ENCODE data around the gene ZNF516. TPM values are rescaled to one million over a fixed set of nuclear protein-coding genes. Genes with fewer than 3 reads are reported as not detected.
A peak's percentile ranks its signal among the peaks of the same experiment; 100 is the strongest.

ZNF516 gene
- total RNA-seq, 5 donors from 2014 or later (not counting 1 experiment from before 2014, with no cell fraction given): 22.0 to 31.8 (median 25.7) TPM

DNA sequence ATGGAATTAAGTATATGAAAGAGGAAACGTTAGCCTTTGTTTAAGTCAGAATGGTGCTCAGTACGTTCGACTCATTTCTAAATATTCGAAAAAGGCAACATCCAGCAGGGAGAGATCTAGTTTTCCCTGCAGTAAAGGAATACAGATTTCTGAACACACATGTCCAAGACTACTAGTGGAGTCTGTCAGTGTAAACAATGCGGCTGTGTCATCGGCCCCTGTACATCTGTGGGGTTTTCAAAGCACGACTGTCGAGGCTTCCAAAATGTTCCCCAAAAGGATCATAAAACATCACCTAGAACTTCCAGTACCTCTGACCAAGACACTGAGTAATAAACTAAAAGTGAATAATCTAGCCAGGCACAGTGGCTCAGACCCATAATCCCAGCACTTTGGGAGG, 112.8 kb downstream of the ZNF516 start:
- H3K27me3 Mint-ChIP-seq: peaks cover 0 to 1% of the 10 kb centered on the region in 2 donors
- Histone ChIP-seq H3K4me1 (ENCODE audit: control insufficient read depth in 1 of 2, extremely low read depth in 1 of 2, insufficient read depth in 2 of 2, low read length in 2 of 2) (peaks cover 21 to 27% of the 10 kb centered on the region in 2 experiments), H3K9me3 (no peaks in the 10 kb centered on the region), H3K36me3 (ENCODE audit: control insufficient read depth in 2 of 2, extremely low read depth in 1 of 2, insufficient read depth in 1 of 2, low read length in 1 of 2) (peaks cover 0 to 6% of the 10 kb centered on the region in 2 donors), H3K27ac (ENCODE audit: low read length) (no peak overlapping the region), H3K4me3 (ENCODE audit: control insufficient read depth in 1 of 2, extremely low read depth in 1 of 2, low read length in 1 of 2) (no peak overlapping the region), H3K27me3 (replicated peaks in 1 of 2; ENCODE audit: control insufficient read depth in 2 of 2, extremely low read depth in 1 of 2, insufficient read depth in 2 of 2, low read length in 1 of 2) (peaks cover 0 to 24% of the 10 kb centered on the region in 2 experiments)
- no peak for DNase-seq
- no peaks in the 10 kb centered on the region for H3K9me3 Mint-ChIP-seq
- H3K4me3 Mint-ChIP-seq: no peak overlapping the region
- no peak for ATAC-seq (replicated peaks in 1 of 4)
- POLR2A ChIA-PET: no interaction called here
- H3K36me3 Mint-ChIP-seq: peaks cover 4% of the 10 kb centered on the region
- H3K27ac Mint-ChIP-seq: no peak overlapping the region
- CTCF ChIA-PET: no interaction called here
- H3K4me1 Mint-ChIP-seq: peaks cover 15 to 27% (median 26%) of the 10 kb centered on the region in 3 donors
- WGBS (ENCODE audit: insufficient coverage): 93% methylated on average over 6 of the region's 8 CpGs

DNA sequence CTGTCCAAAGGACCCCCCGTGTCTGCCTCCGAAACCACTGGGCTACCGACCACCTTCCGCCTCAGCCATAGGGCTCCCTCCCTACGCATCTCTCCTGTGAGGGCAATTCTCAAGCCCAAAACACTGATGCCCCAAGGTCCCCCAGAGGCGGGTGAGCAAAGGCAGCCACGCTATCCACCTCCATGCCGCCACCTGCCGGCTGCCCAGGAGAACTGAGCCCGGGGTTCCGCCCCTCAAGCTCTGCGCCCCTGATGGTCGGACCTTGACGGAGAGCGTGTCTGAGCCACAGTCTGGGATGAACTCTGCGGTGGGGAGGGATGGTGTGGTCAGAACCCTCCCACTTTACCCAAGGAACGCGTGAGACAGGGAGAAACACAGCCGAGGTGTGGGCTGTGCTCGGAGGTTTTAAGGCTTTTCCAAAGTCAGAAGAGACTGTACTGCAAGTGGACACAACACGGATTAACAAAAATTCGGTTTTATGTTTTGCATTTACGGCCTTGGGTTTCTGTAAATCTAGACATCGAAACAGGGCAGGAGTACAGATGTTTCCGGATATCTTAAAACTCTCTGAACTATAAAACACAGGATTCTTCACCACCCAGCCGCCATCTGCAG, 114.1 kb downstream of the ZNF516 start:
- DNase-seq: peak in 3 of 35 experiments; percentile 14 to 17 (median 17)
- 94% methylated on average over 9 of the region's 26 CpGs for WGBS (ENCODE audit: insufficient coverage)
- ChIA-PET CTCF (no interaction called here), POLR2A (no interaction called here)
- no peak for ATAC-seq (replicated peaks in 1 of 4)
- Histone ChIP-seq H3K4me3 (ENCODE audit: control insufficient read depth in 1 of 2, extremely low read depth in 1 of 2, low read length in 1 of 2) (no peak overlapping the region), H3K36me3 (ENCODE audit: control insufficient read depth in 2 of 2, extremely low read depth in 1 of 2, insufficient read depth in 1 of 2, low read length in 1 of 2) (peaks cover 0 to 6% of the 10 kb centered on the region in 2 donors), H3K9me3 (no peaks in the 10 kb centered on the region), H3K27ac (ENCODE audit: low read length) (no peak overlapping the region), H3K27me3 (replicated peaks in 1 of 2; ENCODE audit: control insufficient read depth in 2 of 2, extremely low read depth in 1 of 2, insufficient read depth in 2 of 2, low read length in 1 of 2) (peaks cover 0 to 18% of the 10 kb centered on the region in 2 experiments), H3K4me1 (ENCODE audit: control insufficient read depth in 1 of 2, extremely low read depth in 1 of 2, insufficient read depth in 2 of 2, low read length in 2 of 2) (peaks cover 18 to 24% of the 10 kb centered on the region in 2 experiments)
- Mint-ChIP-seq H3K9me3 (no peaks in the 10 kb centered on the region), H3K27me3 (peaks cover 0 to 1% of the 10 kb centered on the region in 2 donors), H3K27ac (no peak overlapping the region), H3K4me1 (peaks cover 15 to 27% (median 26%) of the 10 kb centered on the region in 3 donors), H3K4me3 (no peak overlapping the region), H3K36me3 (peaks cover 4% of the 10 kb centered on the region)

DNA sequence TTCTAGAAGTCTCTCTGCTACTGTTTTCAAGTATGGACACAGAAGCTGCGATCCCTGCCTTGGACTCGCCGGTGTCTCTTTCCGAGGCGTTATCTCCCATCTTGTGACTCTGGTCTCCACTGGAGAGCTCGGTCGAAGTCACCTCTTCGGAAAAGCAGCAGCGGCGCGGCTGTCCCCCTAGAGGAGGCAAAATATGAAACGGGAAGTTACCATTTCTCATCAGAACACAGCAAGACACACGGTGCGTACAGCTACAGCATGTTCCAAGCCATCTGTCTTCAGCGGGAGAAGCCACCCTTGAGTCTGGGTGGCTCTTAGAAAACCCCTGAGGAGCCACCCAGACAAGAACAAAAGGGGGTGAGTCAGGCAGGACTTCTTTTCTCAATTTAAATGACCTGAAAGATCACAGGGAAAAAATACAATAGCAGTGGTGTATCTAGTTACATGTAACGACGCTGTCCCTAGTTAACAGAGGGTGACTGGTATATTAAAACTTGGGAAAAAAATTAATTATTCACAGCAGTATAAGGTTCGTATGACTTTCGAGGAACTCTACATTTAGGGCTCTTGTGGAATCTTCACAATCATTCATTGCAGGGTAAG, 114.8 kb downstream of the ZNF516 start:
- DNase-seq: no peak
- H3K9me3 ChIP-seq: no peaks in the 10 kb centered on the region
- H3K27ac Mint-ChIP-seq: no peak overlapping the region
- peaks cover 21 to 32% (median 29%) of the 10 kb centered on the region in 3 donors for H3K4me1 Mint-ChIP-seq
- H3K27ac ChIP-seq (ENCODE audit: low read length): no peak overlapping the region
- peaks cover 0 to 1% of the 10 kb centered on the region in 2 donors for H3K27me3 Mint-ChIP-seq
- ChIA-PET CTCF (no interaction called here), POLR2A (no interaction called here)
- peaks cover 0 to 6% of the 10 kb centered on the region in 2 donors for H3K36me3 ChIP-seq (ENCODE audit: control insufficient read depth in 2 of 2, extremely low read depth in 1 of 2, insufficient read depth in 1 of 2, low read length in 1 of 2)
- H3K9me3 Mint-ChIP-seq: no peaks in the 10 kb centered on the region
- H3K4me3 ChIP-seq (ENCODE audit: control insufficient read depth in 1 of 2, extremely low read depth in 1 of 2, low read length in 1 of 2): no peak overlapping the region
- H3K27me3 ChIP-seq (replicated peaks in 1 of 2; ENCODE audit: control insufficient read depth in 2 of 2, extremely low read depth in 1 of 2, insufficient read depth in 2 of 2, low read length in 1 of 2): peaks cover 0 to 14% of the 10 kb centered on the region in 2 experiments
- no peak overlapping the region for H3K4me3 Mint-ChIP-seq
- peaks cover 4% of the 10 kb centered on the region for H3K36me3 Mint-ChIP-seq
- ATAC-seq (replicated peaks in 1 of 4): no peak
- 92% methylated on average over 10 of the region's 19 CpGs for WGBS (ENCODE audit: insufficient coverage)
- peaks cover 16 to 27% of the 10 kb centered on the region in 2 experiments for H3K4me1 ChIP-seq (ENCODE audit: control insufficient read depth in 1 of 2, extremely low read depth in 1 of 2, insufficient read depth in 2 of 2, low read length in 2 of 2)

GRCh38 chr18:76379226-76380126, 115.6 kb downstream of the ZNF516 start:
- Histone ChIP-seq H3K36me3 (ENCODE audit: control insufficient read depth in 2 of 2, extremely low read depth in 1 of 2, insufficient read depth in 1 of 2, low read length in 1 of 2) (peaks cover 0 to 6% of the 10 kb centered on the region in 2 donors), H3K27me3 (replicated peaks in 1 of 2; ENCODE audit: control insufficient read depth in 2 of 2, extremely low read depth in 1 of 2, insufficient read depth in 2 of 2, low read length in 1 of 2) (peaks cover 0 to 8% of the 10 kb centered on the region in 2 experiments), H3K4me1 (ENCODE audit: control insufficient read depth in 1 of 2, extremely low read depth in 1 of 2, insufficient read depth in 2 of 2, low read length in 2 of 2) (peaks cover 24 to 27% of the 10 kb centered on the region in 2 experiments), H3K4me3 (ENCODE audit: control insufficient read depth in 1 of 2, extremely low read depth in 1 of 2, low read length in 1 of 2) (no peak overlapping the region), H3K27ac (ENCODE audit: low read length) (no peak overlapping the region), H3K9me3 (no peaks in the 10 kb centered on the region)
- CTCF ChIA-PET: no interaction called here
- no peak for DNase-seq
- H3K27me3 Mint-ChIP-seq: no peaks in the 10 kb centered on the region
- peaks cover 4% of the 10 kb centered on the region for H3K36me3 Mint-ChIP-seq
- POLR2A ChIA-PET: no interaction called here
- H3K4me1 Mint-ChIP-seq: peaks cover 28 to 38% (median 35%) of the 10 kb centered on the region in 3 donors
- no peak overlapping the region for H3K4me3 Mint-ChIP-seq
- ATAC-seq (replicated peaks in 1 of 4): no peak
- no peaks in the 10 kb centered on the region for H3K9me3 Mint-ChIP-seq
- H3K27ac Mint-ChIP-seq: no peak overlapping the region
- 96% methylated on average over 49 of the region's 53 CpGs for WGBS (ENCODE audit: insufficient coverage)

- ATAC-seq (replicated peaks in 1 of 4): no peak
- Histone ChIP-seq H3K4me3 (ENCODE audit: control insufficient read depth in 1 of 2, extremely low read depth in 1 of 2, low read length in 1 of 2) (no peak overlapping the region), H3K27me3 (replicated peaks in 1 of 2; ENCODE audit: control insufficient read depth in 2 of 2, extremely low read depth in 1 of 2, insufficient read depth in 2 of 2, low read length in 1 of 2) (peaks cover 0 to 5% of the 10 kb centered on the region in 2 experiments), H3K9me3 (no peaks in the 10 kb centered on the region), H3K4me1 (ENCODE audit: control insufficient read depth in 1 of 2, extremely low read depth in 1 of 2, insufficient read depth in 2 of 2, low read length in 2 of 2) (peaks cover 32% of the 10 kb centered on the region in 2 experiments), H3K36me3 (ENCODE audit: control insufficient read depth in 2 of 2, extremely low read depth in 1 of 2, insufficient read depth in 1 of 2, low read length in 1 of 2) (peaks cover 0 to 6% of the 10 kb centered on the region in 2 donors), H3K27ac (ENCODE audit: low read length) (no peak overlapping the region)
- CTCF ChIA-PET: no interaction called here
- Mint-ChIP-seq H3K4me1 (peaks cover 36 to 44% (median 42%) of the 10 kb centered on the region in 3 donors), H3K4me3 (no peak overlapping the region), H3K9me3 (no peaks in the 10 kb centered on the region), H3K27ac (no peak overlapping the region), H3K36me3 (peaks cover 4% of the 10 kb centered on the region), H3K27me3 (no peaks in the 10 kb centered on the region)
- 89% methylated on average over 26 of the region's 32 CpGs for WGBS (ENCODE audit: insufficient coverage)
- DNase-seq: no peak
- POLR2A ChIA-PET: no interaction called here
Observed at GRCh38 chr18:76378526-76379215, 116.4 kb downstream of the ZNF516 start.

- 85% methylated on average over 2 of the region's 3 CpGs for WGBS (ENCODE audit: insufficient coverage)
- ATAC-seq (replicated peaks in 1 of 4) (no peak), DNase-seq (no peak)
- H3K36me3 ChIP-seq (ENCODE audit: control insufficient read depth in 2 of 2, extremely low read depth in 1 of 2, insufficient read depth in 1 of 2, low read length in 1 of 2): peaks cover 0 to 6% of the 10 kb centered on the region in 2 donors
- H3K27me3 Mint-ChIP-seq: no peaks in the 10 kb centered on the region
- peaks cover 49 to 55% (median 52%) of the 10 kb centered on the region in 3 donors for H3K4me1 Mint-ChIP-seq
- peaks cover 0 to 3% of the 10 kb centered on the region in 2 experiments for H3K27me3 ChIP-seq (replicated peaks in 1 of 2; ENCODE audit: control insufficient read depth in 2 of 2, extremely low read depth in 1 of 2, insufficient read depth in 2 of 2, low read length in 1 of 2)
- H3K27ac Mint-ChIP-seq: peak overlapping the region; percentile 11 to 90
- CTCF ChIA-PET: interaction anchor here (0.6 to 0.7 kb wide), 2 partner anchors 9 to 1525 kb away, joined by 4 to 5 read pairs; no protein-coding TSS in a partner anchor
- H3K27ac ChIP-seq (ENCODE audit: low read length): no peak overlapping the region
- no peak overlapping the region for H3K4me3 ChIP-seq (ENCODE audit: control insufficient read depth in 1 of 2, extremely low read depth in 1 of 2, low read length in 1 of 2)
- no peaks in the 10 kb centered on the region for H3K9me3 ChIP-seq
- peak overlapping the region in 1 of 3 donors; percentile 66 for H3K4me3 Mint-ChIP-seq
- POLR2A ChIA-PET: interaction anchor here in 1 of 2 donors (0.5 kb wide), 1 partner anchor 642 kb away, joined by 3 read pairs; no protein-coding TSS in a partner anchor
- peaks cover 36 to 37% of the 10 kb centered on the region in 2 experiments for H3K4me1 ChIP-seq (ENCODE audit: control insufficient read depth in 1 of 2, extremely low read depth in 1 of 2, insufficient read depth in 2 of 2, low read length in 2 of 2)
- peaks cover 4% of the 10 kb centered on the region for H3K36me3 Mint-ChIP-seq
- no peaks in the 10 kb centered on the region for H3K9me3 Mint-ChIP-seq
Observed at GRCh38 chr18:76377359-76377756, 117.7 kb downstream of the ZNF516 start.

Data from T-cell (primary cell).